Lung microvascular endothelial cell (primary cell): Measurements from ENCODE around the gene GSC2. TPM values are rescaled to one million over a fixed set of nuclear protein-coding genes. Genes with fewer than 3 reads are reported as not detected.
"Not testable (repeated sequence)": the region's sequence is repeated elsewhere in the genome, so short reads cannot be mapped to it uniquely, and the experiment has no call there.

ENCODE experiments used
- DNase-seq, 2 donors: peaks; one replicate each; pipeline versions ENCODE4 v3.0.0 to v3.0.0-alpha.2; 2010; ENCODE audit warnings: low read depth in 2 of 2
- total RNA-seq: library from RNA; depleted of rRNA; stranded (reverse); fragments of >200 nt; gene quantifications from 2 replicates; pipeline ENCODE4 v1.2.1, GENCODE V29; 2014

The GSC2 gene
- total RNA-seq, 1 donor from 2014 or later, result not detected

- not testable (repeated sequence) for DNase-seq
These were observed 6.0 kb upstream of the GSC2 start for GRCh38 chr22:19156109-19156508.

DNA sequence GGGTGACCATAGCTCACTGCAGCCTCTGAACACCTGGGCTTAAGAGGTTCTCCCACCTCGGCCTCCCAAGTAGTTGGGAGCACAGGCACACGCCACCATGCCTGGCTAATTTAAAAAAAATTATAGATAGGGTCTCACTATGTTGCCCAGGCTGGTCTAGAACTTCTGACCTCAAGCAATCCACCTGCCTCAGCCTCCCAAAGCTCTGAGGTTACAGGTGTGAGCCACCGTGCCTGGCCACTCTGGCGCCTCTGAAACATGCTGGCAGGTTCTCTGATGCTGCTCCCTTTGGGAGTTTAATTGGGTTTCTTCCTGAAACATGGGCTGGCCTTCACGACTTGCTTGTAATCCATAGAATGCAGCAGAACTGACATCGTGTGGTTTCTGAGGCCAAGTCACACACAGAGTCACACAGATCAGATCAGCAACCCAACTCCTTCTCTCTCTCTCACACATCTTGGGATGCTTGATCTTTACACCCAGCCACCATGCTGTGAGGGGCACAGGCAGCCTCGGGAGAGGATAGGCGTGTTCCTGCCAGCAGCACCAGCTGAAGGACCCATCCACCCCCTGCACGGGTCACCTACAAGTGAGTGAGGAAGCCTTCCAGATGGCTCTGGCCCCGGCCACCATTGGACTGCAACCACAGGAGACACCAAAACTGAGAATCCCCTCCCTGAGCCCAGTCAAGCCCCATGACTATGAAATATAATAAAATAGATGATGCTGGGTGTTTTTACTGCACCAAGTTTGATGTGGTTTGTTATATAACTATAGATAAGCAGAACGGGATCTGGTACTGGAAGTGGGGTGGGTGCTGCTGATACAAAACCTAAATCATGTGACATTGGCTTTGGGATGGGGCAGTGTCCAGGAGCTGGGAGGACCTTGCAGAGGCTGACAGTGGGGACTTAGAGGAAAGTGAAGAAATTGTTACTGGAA, 3.1 kb upstream of the GSC2 start:
- no peak for DNase-seq

DNA sequence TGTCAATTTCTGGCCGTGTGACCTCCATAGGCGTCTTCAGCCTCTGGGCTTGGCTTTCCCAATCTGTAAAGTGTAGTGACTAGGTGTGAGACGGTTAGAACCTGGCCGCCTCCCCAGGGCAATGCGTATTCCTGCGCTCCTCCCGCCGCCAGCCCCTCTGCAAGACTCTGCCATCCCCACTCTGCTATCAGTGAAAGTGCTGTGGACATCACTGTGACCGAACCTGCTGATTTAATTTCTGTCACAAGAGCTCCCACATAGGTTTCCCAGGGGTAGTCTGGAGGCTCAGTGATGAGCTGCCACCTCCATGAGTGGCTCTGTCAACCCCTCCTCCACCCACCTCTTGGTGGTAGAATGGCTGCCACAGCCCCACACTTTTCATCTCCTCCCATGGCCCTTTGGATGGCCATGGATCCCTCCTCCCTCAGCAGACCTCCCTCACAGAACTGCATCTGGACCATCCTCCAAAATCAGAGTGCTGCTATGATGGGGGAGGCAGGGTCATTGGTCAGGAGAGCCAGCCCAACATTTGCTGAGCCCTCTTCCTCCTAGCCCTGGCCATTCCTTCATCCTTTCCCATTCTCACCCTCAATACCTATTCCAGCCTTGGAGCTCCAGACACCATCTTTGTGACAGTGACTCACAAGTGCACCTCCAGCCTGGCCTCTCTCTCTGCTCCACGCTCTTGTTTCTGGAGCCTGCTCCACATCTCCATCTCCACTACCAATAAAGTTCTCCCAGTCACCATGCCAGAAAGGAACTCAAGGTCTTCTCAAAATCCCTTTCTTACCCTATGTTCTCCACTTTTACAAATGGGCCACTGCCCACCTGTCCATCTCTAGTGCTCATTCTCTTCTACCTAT, 1.5 kb upstream of the GSC2 start:
- no peak for DNase-seq

- no peak for DNase-seq
These were observed 613 bp upstream of the GSC2 start for GRCh38 chr22:19150482-19151328.

DNA sequence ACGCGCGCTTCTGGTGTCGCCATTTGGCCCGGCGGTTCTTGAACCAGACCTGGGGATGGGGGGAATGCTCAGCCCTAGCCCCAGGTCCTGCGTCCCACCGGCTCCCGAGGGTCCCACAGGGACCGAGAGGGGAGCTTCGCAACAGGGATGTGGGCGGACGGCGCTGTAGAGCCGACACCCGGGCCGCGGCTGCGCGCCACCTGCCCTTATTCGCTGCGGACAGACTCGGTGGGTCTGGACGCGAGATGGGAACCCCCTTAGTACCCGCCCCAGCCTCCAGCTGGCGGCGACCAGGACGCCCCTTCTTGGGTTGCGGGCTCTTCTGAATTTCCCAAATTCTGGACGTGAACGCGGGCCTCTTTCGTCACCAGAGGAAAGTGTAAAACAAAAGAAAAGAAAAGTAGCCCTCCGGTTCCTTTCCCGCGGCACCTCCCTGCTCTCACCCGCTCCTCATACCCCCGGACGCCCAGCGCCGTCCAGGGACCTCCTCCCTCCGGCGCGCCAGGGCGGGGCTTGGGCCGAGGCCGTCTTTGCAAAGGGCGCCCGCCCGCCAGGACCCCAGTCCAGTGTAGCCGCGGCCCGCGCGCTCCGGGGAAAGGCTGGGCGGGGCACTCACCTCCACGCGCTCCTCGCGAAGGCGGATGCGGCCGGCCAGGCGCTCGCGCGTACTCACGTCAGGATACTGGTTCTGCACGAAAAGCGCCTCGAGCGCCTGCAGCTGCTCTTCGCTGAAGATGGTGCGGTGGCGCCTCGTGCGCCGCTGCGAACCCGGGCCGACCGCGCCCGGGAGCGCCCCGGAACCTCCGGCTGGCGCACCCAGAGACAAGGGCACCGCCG, 827 bp downstream of the GSC2 start:
- DNase-seq, result peak in 1 of 2 donors; percentile 16

DNA sequence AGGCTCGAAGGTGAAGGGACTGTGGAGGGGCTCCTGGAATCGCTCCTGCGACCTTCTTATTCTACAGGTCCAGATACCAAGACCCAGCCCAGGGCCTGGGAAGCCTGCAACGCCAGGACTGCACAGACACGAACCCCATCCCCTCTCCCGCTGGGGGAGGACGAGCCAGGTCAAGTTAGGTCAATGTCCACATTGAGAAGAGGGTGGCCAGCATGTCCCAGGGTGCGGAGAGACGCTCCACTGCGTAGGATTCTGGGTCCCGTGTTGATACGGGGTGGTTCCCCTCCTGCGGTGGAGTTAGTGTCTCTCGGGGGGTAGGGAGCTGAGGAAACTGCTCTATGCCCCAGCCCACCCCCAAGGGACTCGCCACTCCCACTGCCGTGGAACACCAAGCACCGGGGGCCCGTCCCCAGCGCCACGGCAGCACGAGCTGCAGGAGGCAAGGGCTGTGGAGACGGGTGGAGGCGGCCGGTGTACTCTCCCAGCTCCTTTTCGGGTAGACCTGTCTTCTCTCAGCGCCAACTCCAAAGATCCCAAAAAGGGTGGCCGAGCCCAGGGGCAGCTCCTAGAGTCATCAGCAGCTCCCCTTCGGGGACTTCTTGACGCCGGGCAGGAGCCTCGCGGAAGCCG, 1.6 kb downstream of the GSC2 start:
- DNase-seq, result no peak

- no peak for DNase-seq
These were observed 2.8 kb downstream of the GSC2 start for GRCh38 chr22:19147195-19147780.

GRCh38 chr22:19146215-19146968, 3.7 kb downstream of the GSC2 start:
- no peak for DNase-seq

- peak; percentile 30 to 34 for DNase-seq
These were observed 6.1 kb downstream of the GSC2 start for GRCh38 chr22:19143967-19144400.

- no peak for DNase-seq
These were observed 6.9 kb downstream of the GSC2 start for GRCh38 chr22:19143212-19143611.

- no peak for DNase-seq
These were observed 7.7 kb downstream of the GSC2 start for GRCh38 chr22:19142394-19142793.

DNA sequence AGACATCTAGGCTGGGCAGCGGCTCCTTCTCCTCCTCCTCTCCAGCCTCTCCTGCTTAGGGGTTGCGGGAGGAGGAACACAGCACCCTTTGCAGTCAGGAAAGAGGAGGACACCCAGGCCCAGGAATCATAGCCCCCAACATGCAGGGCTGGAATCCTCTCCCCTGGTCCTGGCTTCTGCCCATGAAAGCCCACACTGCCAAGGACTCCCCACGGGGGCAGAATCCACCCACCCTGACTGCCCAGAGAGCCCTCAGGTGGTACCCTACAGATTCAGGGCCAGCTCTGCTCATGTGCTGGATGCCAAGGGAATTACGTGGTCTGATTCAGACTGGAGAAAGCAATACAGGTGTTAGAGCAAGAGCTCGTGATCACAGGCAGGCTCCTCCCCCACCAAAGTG, 10.1 kb downstream of the GSC2 start:
- DNase-seq, result no peak

GRCh38 chr22:19139001-19139356, 11.1 kb downstream of the GSC2 start:
- no peak for DNase-seq

DNA sequence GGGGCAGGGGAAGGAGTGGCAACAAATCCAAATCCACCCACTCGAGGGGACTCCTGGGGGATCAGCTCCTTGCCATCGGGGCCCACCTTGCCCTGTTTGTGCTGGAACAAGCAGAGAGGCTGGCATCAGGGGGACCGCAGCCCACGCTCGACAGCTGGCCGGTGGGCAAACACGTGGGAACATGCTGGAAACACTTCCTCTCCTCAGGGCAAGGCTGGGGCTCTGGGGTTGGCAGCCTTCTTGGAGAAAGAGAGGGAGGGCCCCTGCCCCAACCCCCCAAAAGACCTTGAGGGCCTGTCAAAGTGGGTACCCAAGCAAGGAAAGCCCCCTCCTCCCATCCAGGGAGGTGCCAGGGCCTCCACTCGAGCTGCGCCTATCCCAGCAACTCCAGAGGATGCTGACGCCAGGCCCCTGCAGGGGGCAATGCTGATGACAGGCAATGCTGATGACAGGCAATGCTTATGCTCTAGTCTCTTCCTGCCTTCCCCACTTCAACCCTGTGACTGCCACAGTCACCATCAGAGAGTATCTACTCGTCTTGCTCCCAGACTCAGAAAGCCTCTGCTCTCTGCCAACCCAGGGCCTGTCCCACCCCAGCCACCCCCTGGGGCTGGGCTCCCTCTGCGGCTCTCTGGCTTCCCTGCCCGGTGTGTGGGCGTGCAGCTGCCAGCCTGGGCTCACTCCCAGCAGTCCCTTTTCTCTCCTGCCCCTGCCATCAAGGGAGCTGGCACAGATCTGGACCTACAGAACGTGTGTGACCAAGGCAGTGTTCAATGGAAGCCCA, 11.7 kb downstream of the GSC2 start:
- no peak for DNase-seq

- DNase-seq, result no peak
These were observed 12.5 kb downstream of the GSC2 start for GRCh38 chr22:19137384-19138216.

DNA sequence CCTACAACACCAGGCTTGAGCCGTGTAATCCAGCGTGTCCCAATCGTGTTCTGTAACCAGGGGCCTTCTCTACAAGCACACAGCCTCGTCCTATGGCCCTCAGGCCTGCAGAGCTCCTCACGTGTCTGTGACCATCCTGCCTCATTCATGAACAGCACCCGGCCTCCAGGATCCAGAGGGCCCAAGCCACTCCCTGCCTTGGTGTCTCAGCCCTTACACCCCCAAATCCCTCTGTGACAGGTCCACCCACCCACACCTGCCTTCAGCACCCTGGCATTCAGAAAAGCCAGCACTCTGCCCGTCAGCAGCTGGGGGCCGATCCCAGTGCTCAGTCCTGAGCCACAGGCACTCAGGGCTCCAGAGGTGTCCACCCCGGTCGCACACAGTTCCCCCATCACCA, 13.2 kb downstream of the GSC2 start:
- DNase-seq, result no peak

GRCh38 chr22:19134874-19135273, 15.2 kb downstream of the GSC2 start:
- DNase-seq, result no peak
